HG02885 (cell line): ENCODE results near the gene LEPROT.
A peak's percentile ranks its signal among the peaks of the same experiment; 100 is the strongest.

ENCODE experiments used
- ATAC-seq: cut with Tn5 transposase; IDR thresholded peaks from one replicate; pipeline ENCODE4 v1.9.1; 2021; ENCODE audit warnings: mild to moderate bottlenecking; ENCODE audit not compliant: unreplicated experiment, poor library complexity

Gene LEPROT

DNA sequence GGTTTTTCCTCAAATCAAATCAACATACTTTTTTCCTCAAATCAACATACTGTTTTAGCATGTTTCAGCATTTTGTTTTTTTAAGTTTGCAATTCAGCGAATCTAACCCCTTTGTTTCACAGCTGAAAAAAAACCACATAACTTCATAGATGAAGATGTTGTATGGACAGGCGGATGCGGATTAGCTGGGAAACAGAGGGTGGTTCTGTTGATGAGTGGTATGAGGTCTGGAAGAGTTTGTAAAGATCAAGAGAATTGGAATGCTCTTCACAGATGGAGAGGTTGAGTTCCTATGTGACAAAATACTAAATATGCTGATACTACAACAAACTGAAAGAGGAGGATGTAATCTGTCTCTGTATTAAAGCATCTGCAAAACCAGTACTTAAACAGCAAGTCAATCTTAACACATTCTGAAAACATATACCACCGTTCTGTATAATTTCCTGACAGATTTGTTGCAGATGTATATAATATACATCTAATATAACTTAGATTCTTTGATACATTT is 10.6 kb upstream of the LEPROT start:
- ATAC-seq = no peak

DNA sequence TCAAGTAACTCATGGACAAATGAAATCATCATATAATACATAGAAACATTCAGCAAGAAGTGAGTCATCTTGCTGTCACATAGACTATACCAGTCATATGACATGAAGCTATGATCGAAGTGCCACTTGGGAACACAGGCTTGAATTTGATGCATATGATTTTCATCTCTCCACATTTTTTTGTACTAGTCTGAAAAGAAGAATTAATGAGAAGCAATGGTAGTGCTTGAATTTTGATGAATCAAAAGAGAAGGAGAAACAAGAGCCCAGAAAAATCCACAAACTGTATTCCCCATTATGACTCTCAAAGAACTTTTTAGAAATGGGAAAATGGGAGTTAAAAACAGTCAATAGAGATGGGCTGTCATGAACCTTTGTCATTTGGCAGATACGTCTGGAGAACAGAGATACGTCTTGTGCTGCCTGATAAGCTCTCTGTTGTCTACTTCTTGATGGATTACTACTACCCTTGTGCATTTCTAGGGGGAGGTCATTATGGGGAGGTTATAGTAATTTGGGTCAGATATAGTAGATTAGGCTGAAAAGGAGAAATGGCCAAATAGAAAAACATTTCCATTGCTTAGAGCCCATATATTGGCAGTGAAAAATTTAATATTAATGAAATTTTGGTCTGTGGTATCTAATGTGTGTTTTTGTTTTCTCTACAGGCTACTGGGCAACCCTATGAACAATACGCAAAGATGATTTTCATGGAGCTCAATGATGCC is 8.0 kb upstream of the LEPROT start:
- ATAC-seq = no peak

DNA sequence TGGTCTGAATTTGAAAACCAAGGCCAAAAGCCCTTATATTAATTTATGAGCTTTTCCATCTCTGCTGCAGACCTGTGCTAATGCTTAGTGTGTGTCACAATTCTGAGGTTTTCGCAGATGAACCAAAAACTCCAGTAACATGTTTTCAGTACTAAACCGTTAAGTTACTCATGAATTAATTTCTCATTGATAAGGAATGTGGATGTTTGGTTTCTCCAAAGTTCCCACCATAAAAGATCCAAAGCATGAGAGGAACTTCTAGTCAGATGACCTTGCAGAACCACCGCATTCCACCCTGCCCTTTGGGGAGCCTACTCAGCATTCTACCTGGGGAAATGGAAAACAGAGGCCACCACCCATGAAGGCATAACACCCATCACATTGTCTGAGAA is 7.5 kb upstream of the LEPROT start:
- ATAC-seq = no peak

DNA sequence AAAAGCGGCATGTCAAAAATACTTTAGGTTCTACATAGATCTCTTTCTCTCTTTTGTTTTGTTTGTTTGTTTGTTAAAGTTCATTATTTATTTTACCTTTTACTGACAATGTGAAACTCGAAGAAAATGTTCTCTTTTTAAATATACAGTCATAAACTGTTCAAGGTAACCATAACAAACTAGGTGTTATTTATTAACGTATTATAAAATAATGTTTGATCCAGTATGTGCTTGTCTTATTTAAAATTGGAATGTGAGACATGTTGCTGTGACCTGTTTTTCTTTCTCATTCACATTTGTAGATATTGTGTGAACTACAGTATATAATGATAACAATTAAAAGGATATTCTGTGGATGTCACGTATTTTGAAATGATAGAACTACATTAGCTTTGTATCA is 5.9 kb upstream of the LEPROT start:
- ATAC-seq = no peak

DNA sequence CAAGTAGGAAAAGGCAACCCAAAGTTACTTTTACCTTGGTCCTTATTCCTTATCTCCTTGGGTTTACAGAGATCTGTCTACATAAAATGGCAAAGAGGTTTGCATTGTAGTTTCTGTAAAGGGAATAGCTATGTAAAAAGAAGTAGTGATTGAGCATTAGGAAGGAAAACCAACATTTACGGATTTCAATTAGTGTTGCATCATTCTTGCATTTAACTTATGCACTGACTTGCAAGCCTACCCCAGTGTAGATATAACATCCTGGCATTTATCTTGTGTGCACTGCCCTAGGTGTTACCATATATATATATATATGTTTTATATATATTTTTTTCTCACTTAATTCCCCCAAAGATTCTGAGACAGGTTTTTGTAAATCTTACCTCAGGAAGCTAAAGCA is 3.7 kb upstream of the LEPROT start:
- ATAC-seq = no peak

DNA sequence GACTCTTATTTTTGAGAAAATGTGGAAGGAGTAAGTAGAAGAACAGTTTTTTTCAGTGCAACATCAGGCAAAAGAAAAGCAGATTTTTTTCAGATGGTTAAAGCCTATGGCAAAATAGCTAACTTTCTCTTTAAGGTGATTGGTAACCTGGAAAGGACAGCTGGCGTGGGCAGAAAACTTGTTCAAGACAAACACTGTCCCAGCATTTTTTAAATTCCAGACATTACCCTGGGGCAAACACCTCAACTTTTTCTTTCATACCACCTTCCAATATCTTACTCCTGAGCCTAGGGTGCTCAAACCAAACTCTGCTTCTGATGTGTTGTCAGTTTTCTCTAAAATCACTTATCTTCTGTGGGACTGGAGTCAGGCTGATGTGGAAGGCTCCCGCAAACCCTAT is 2.7 kb upstream of the LEPROT start:
- no peak for ATAC-seq

DNA sequence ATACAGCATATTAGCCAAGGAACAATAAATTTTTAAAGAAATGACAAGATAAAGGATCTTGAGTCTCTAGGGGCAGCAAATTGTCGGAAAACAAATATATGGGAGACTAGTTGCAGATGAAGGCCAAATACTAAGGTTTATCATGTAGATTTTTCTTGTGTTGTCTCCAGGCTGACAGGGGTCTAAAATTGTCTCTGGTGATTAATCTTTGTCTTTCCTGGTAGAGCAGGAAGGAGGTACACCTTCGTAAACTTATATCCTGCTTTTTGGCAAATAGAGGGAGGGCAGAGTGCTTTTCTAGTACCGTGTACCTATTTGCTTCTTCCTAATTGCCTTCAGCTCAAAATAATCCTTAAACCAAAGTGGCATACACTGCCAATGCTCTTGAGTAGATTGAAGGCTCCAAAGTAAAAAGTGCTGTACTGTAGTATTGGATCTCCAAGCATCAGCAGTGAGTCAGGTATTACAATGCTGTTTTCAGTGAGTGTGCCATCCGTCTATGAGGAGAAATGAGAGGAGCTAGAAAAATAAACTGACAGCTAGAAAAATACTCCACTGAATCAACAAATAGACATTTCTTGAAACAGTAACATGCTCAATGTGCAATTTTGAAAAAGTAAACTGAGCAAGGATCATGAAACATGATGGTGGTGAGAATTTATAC is 1.8 kb upstream of the LEPROT start:
- ATAC-seq = no peak

DNA sequence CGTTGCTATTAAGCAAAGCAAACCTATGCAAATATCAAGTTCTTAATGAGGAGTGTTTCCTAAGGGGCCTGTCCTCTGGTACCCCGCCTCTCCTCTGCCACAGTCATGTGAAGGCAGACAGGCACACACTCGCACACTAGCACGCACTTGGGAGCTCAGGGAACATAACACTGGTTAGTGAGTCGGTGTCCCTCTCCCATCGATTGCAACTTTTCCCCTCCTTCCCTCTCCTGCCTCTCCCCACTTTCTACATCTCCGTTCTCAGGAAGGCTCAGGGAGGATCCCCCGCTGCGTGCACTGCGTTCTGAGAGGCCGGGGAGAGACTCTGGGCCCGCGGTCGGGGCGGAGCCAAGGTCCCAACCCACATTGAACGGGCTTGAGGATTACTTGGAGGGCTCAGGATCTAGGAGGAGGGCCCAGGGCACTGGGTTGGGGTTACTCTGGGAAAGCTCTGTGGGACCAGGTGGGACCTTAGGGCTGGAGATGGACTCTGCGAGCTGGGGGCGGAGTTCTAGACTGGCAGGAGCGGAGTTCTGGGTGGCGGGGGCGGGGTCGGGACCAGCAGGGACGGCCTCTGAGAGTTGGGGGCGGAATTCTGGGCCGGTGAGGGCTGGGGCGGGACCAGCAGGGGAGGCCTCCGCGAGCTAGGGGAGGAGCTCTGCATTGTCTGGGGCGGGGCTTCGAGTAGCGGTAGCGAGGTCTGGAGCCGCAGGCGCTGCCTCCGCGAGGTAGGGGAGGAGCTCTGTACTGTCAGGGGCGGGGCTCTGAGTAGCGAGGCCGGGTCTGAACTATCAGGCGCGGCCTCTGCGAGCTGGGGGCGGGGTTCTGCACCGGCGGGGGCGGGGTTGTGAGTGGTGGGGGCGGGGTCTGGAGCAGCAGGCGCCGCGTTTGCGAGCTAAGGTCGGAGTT is 533 bp upstream of the LEPROT start:
- ATAC-seq = peak; percentile 90

DNA sequence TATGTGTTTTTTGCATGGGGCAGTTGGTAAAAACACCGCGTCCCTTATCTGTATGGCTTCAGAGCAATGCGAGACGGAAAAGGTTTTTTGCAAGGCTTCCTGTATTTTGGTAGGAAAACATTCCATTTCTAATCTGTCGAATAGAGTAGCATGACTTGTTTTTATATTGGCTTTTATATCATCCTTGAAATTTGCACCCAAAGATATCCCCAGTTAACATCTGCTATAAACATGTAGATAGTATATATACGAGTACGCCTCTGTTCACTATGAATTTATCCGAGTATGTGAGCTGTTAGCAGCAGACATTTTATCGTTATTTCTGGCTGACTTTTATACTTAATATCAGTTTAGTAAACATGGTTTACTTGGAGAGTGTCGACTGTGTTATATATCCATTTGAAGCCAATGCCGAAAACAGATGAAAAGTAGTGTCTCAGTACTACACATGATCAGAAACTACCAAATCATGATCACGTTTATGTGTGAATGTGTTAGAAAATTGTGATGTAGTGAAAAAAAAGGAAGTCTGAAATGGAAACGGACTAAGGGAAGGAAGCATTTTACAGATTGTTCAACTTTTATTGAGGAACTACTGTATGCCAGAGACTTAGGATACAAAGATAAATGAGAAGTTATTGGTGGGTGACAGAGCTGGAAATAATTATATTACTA is 1.0 kb downstream of the LEPROT start:
- no peak for ATAC-seq

DNA sequence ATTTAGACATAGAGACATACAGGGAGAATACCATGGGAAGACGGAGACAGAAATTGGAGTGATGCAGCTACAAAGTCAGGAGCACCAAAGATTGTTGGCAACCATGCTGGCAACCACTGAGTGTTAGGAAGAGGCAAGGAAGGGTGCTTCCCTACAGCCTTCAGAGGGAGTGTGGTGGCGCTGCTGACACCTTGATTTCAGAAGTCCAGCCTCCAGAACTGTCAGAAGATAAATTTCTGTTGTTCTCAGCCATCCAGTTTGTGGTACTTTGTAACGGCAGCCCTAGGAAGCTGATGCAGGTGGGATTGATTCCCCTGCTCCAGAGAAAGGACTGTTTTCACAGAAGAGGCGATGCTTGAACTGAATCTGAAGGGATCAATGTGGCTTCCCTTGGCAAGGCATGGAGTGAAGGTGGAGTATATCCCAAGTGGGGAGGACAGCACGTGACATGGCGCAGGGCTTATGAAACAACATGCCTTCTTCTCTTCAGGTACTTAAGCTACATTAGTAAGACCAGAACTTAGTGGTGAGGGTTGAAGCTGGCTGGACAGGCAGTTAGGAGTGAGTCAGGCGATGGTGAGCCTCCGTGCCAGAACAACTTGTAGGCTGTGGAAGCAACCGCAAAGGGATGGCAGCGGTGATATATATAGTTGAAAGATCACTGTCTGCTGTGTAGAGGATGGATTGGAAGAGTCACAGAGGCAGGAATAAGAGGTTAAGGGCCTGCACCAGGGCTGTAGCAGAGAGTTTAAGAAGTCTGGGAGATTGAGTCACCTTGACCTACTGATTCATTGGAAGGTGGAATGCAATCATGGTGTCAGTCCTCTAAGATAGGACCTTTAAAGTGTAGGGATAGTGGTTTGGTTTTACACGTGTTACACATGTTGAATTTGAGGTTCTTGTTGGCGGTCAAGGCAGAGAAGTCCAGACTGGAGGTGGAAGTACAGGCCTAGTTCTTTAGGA is 2.1 kb downstream of the LEPROT start:
- no peak for ATAC-seq

DNA sequence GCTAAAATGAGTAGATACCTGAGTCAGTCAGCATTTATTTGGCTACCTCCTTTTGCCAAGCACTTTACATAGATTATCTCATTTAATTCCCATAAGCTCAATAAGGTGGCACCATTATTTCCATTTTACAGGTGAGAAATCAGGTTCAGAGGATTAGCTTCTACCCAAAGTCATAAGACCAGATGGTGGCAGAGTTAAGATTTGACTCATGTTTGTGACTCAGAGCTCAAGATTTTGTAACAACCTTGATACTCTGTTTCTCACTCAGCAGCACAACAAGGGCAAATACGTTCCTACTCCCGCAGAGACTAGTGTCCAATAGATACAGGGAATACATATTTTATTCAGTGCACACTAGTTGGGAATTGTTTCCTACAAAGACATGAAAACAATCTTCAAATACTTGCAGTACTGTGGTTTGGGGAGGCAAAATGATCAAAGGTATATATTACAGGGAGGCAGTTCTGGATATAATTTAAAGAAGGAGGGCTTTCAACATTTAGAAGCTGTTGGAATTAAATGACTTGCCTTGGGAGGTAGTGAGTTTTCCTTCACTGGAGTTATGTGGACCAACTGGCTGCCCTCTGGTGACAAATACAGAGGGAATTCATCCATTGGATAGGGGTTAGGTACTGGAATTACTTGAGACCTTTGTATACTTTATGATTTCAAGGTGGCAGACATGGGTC is 3.6 kb downstream of the LEPROT start:
- no peak for ATAC-seq

DNA sequence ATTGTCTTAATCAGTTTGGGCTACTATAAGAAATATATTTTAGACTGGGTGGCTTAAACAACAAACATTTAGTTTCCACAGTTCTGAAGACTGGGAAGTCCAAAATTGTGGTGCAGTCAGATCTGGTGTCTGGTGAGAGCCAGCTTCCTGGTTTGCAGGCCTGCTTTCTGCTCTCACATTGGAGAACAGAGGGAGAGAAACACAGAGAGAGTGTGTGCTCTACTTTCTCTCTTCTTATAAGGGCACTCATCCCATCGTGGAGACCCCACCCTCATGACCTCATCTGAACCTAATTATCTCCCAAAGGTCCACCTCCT is 4.1 kb downstream of the LEPROT start:
- ATAC-seq = no peak

DNA sequence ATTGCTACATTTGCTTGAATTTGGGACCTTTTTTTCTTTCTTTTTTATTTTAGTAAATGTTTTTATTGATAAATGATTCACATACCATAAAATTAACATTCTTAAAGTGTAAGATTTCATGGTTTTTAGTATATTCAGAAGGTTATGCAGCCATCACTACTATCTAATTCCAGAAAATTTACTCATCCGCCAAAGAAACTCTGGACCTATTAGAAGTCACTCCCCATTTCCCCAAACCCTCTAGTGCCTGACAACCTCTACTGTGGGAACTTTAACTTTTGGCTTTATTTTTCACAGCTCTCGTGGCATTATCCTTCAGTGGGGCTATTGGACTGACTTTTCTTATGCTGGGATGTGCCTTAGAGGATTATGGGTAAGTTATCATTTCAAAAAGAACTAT is 4.5 kb downstream of the LEPROT start:
- ATAC-seq = no peak

DNA sequence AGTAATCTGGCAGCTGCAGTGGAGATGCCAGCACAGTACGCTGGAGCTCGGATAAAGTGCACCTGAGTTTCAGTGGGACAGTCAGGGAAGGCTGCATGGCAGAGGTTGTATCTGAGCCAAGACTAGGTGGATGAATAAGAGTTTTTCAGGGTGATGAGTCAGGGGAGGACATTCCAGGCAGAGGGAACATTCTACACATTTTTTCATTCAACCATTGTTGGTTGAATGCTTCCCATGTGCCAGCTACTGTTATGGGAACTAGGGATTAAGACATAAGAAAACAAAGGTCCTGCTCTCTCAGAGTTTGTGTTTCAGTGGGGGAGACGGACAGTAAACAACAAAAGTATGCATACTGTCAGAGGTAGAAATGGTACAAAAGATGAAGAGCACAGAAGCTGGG is 5.2 kb downstream of the LEPROT start:
- no peak for ATAC-seq

DNA sequence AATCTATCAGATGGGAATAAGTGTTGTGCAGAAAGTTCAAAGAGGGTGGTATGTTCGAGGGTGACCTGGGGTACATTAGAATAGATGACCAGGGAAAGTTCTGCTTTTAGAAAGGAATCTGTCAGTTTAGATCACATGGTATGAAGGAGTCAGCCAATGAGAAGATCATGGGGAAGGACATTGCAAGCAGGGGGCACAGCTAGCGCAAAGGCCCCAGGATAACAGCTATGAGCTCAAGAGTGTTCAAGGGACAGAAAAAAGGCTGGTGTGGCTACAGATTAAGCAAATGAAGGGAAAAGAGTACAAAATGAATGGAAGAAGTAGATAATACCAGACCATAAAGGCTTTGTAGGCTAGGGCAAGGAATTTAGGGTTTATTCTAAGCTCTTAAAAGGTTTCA is 8.6 kb downstream of the LEPROT start:
- no peak for ATAC-seq

DNA sequence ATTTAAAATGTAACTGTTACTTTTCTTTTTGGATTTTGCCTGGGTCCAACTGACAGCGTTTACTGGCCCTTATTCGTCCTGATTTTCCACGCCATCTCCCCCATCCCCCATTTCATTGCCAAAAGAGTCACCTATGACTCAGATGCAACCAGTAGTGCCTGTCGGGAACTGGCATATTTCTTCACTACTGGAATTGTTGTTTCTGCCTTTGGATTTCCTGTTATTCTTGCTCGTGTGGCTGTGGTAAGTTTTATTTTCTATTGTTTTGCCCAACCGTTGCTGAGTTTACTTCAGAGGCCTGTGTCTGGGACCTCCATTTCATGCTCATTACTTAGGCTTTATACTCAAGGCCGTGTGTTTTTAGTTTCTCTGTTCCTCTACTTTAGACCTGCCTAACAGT is 9.3 kb downstream of the LEPROT start:
- ATAC-seq = no peak

DNA sequence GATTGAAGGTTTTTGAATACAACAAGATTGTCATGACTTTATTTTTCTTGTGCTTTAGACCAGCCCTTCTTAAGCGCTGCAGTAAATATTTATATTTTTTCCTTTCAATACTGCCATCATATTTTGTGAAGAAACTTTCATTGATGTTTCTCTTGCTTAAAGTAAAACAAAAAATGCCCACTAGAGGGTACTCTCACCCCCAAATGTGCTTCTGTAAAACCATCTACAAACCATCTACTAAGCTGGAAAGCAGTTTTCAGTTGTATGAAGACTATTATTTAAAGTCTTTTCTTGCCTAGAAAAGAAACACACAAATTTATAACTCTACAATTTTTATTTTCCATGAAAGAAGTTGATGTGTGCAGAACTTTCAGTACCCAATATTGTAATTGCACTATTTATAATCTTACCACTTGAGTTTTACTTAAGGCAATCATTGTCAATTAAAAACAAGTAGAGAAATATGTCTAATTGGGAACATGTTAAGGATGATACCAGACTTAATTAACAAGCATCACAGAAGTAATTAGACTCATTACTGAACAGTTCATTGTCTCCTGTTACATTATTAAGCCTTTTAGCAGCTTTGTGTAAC is 10.7 kb downstream of the LEPROT start:
- ATAC-seq = peak; percentile 60

DNA sequence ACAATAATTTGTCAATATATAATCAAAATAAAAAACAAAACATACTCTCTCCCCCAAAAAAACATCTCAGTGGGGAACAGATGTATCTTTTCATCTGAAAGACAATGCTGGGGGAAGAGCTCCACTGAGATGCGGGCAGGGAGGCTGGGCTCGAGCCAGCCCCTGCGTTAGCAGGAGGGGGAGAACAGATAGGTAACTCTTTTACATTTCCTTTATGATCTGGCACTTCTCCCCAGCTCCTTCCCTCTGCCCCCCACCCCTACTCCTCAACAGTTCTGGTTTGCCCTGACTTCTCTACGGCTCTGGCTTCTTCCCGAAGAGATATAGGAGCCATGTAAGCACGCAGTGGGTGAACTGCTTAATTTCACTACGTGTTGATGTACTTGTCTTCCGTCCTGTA is 12.4 kb downstream of the LEPROT start:
- ATAC-seq = no peak

DNA sequence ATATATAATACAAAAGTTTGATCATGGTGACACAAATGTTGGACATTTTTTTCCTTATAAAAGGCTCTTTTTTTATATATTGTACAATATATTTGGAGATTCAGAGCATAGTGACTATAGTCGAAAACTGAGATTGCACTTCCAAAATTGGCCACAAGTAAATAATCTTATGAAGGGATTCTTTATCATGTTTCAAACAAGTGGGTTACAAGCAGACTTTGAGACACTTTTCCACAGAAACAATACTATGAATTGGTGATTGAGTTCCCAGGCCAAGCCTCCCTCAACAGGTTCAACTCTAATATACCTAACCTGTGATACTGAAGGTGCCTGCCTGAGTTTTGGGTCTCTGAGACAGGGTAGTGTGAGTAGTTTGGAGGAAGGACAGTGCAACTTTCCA is 13.8 kb downstream of the LEPROT start:
- ATAC-seq = no peak
